ENCODE data around the gene KIAA1143.

GRCh38 chr3:44762170-44762677 lies 805 bp upstream of the KIAA1143 start:
- TF ChIP-seq EZH2phosphoT487 (IDR thresholded peaks at IDR 0.05; ENCODE audit: low read length) (no peak), EZH2 (optimal IDR thresholded peaks at IDR 0.05; ENCODE audit: low read depth, low read length) (no peak)
- TF ChIP-seq, protein P1, sequence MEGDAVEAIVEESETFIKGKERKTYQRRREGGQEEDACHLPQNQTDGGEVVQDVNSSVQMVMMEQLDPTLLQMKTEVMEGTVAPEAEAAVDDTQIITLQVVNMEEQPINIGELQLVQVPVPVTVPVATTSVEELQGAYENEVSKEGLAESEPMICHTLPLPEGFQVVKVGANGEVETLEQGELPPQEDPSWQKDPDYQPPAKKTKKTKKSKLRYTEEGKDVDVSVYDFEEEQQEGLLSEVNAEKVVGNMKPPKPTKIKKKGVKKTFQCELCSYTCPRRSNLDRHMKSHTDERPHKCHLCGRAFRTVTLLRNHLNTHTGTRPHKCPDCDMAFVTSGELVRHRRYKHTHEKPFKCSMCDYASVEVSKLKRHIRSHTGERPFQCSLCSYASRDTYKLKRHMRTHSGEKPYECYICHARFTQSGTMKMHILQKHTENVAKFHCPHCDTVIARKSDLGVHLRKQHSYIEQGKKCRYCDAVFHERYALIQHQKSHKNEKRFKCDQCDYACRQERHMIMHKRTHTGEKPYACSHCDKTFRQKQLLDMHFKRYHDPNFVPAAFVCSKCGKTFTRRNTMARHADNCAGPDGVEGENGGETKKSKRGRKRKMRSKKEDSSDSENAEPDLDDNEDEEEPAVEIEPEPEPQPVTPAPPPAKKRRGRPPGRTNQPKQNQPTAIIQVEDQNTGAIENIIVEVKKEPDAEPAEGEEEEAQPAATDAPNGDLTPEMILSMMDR (IDR thresholded peaks at IDR 0.05; ENCODE audit: low read length) = no peak
